Fibroblast of lung (primary cell): ENCODE measurements around the gene ABCF2.

Experiments used
- EZH2 ChIP-seq: IDR thresholded peaks from 2 replicates; pipeline ENCODE4 v1.5.1; 2012; ENCODE audit warnings: low read length, control low read depth, mild to moderate bottlenecking; ENCODE audit errors: missing control alignments
- TF ChIP-seq, protein P1 (sequence below), 2 donors: IDR thresholded peaks in 1 of 2; conservative IDR thresholded peaks in 1 of 2; 1 replicate in 1 of 2; 2 replicates in 1 of 2; pipeline ENCODE4 v1.5.1; 2011 to 2012; ENCODE audit warnings: low read length in 2 of 2, control low read depth in 1 of 2, inconsistent platforms in 1 of 2, low read depth in 1 of 2, mild to moderate bottlenecking in 1 of 2

DNA sequence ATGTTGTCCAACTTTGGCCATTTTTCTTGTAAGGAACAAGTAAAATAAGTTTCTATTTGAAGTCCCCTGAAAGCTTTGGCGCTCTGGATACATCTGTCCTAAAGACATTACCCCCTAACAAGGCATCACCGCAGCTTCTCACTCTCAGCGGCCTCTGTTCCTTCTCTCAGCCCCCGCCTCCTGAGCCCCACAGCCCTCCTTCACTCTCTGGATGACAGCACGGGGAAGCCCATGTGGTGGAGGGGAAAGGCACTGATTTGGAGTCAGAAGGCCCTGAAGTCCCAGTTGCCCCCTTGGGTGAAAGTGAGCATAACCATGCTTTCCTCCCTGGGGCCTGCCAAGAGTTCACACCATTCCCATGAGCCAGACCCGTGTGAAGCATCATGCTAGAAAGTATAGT, 21.3 kb downstream of the ABCF2 start:
- TF ChIP-seq, protein P1, sequence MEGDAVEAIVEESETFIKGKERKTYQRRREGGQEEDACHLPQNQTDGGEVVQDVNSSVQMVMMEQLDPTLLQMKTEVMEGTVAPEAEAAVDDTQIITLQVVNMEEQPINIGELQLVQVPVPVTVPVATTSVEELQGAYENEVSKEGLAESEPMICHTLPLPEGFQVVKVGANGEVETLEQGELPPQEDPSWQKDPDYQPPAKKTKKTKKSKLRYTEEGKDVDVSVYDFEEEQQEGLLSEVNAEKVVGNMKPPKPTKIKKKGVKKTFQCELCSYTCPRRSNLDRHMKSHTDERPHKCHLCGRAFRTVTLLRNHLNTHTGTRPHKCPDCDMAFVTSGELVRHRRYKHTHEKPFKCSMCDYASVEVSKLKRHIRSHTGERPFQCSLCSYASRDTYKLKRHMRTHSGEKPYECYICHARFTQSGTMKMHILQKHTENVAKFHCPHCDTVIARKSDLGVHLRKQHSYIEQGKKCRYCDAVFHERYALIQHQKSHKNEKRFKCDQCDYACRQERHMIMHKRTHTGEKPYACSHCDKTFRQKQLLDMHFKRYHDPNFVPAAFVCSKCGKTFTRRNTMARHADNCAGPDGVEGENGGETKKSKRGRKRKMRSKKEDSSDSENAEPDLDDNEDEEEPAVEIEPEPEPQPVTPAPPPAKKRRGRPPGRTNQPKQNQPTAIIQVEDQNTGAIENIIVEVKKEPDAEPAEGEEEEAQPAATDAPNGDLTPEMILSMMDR (conservative IDR thresholded peaks at IDR 0.05 in 1 of 2, IDR thresholded peaks at IDR 0.05 in 1 of 2; ENCODE audit: low read depth in 1 of 2, low read length in 2 of 2) = no peak
- no peak for TF ChIP-seq EZH2
